GM12873 (cell line): ENCODE results near the gene SLC43A1.

Experiments
- CTCF ChIP-seq: IDR thresholded peaks from 2 replicates; pipeline ENCODE4 v1.5.1; 2012; ENCODE audit warnings: low read depth, mild to moderate bottlenecking, moderate library complexity, low read length, control low read depth; ENCODE audit not compliant: insufficient read depth; ENCODE audit errors: missing control alignments

SLC43A1 gene

GRCh38 chr11:57438345-57439285 is 76.9 kb downstream of the SLC43A1 start:
- no peak for TF ChIP-seq CTCF

- no peak for TF ChIP-seq CTCF
These were observed 79.5 kb downstream of the SLC43A1 start for GRCh38 chr11:57436031-57436430.

- TF ChIP-seq CTCF: no peak
These were observed 80.6 kb downstream of the SLC43A1 start for GRCh38 chr11:57434640-57435546.
